ENCODE measurements around the gene HOXD3.

Gene HOXD3

GRCh38 chr2:176147800-176148496 is 9.2 kb upstream of the HOXD3 start:
- in situ Hi-C loops (cut with MboI; ENCODE audit: low sequenced_read_pairs): loop anchor here (10.0 to 25.0 kb wide), 4 partner anchors 314 to 1164 kb away; no protein-coding TSS in a partner anchor

- in situ Hi-C loops (cut with MboI; ENCODE audit: low sequenced_read_pairs): loop anchor here (10.0 to 25.0 kb wide), 4 partner anchors 313 to 1163 kb away; no protein-coding TSS in a partner anchor
These were observed 8.2 kb upstream of the HOXD3 start for GRCh38 chr2:176148751-176149421.

GRCh38 chr2:176149481-176149938 is 7.6 kb upstream of the HOXD3 start:
- in situ Hi-C loops (cut with MboI; ENCODE audit: low sequenced_read_pairs): loop anchor here (10.0 to 25.0 kb wide), 4 partner anchors 313 to 1163 kb away; no protein-coding TSS in a partner anchor

GRCh38 chr2:176149939-176150583 is 7.0 kb upstream of the HOXD3 start:
- in situ Hi-C loops (cut with MboI; ENCODE audit: low sequenced_read_pairs): loop anchor here (10.0 to 25.0 kb wide), 4 partner anchors 312 to 1162 kb away; no protein-coding TSS in a partner anchor

GRCh38 chr2:176150584-176151441 is 6.3 kb upstream of the HOXD3 start:
- in situ Hi-C loops (cut with MboI; ENCODE audit: low sequenced_read_pairs): no loop called here

GRCh38 chr2:176151442-176152287 is 5.4 kb upstream of the HOXD3 start, which contains the start of gene HOXD4:
Gene HOXD4 (plus strand): TSS chr2:176151550. CDS start chr2:176151634, 84 bp downstream.
- in situ Hi-C loops (cut with MboI; ENCODE audit: low sequenced_read_pairs): no loop called here

GRCh38 chr2:176152350-176153181 is 4.5 kb upstream of the HOXD3 start:
- in situ Hi-C loops (cut with MboI; ENCODE audit: low sequenced_read_pairs): no loop called here

GRCh38 chr2:176154576-176155252 is 2.4 kb upstream of the HOXD3 start:
- in situ Hi-C loops (cut with MboI; ENCODE audit: low sequenced_read_pairs): no loop called here

- in situ Hi-C loops (cut with MboI; ENCODE audit: low sequenced_read_pairs): no loop called here
These were observed 1.6 kb upstream of the HOXD3 start for GRCh38 chr2:176155356-176156044.

GRCh38 chr2:176156301-176156806 is 753 bp upstream of the HOXD3 start:
- in situ Hi-C loops (cut with MboI; ENCODE audit: low sequenced_read_pairs): no loop called here

GRCh38 chr2:176157499-176158185 is 535 bp downstream of the HOXD3 start:
- in situ Hi-C loops (cut with MboI; ENCODE audit: low sequenced_read_pairs): no loop called here

- in situ Hi-C loops (cut with MboI; ENCODE audit: low sequenced_read_pairs): no loop called here
These were observed 1.1 kb downstream of the HOXD3 start for GRCh38 chr2:176158186-176158591.

GRCh38 chr2:176158855-176159662 is 2.0 kb downstream of the HOXD3 start:
- in situ Hi-C loops (cut with MboI; ENCODE audit: low sequenced_read_pairs): no loop called here

- in situ Hi-C loops (cut with MboI; ENCODE audit: low sequenced_read_pairs): no loop called here
These were observed 2.6 kb downstream of the HOXD3 start for GRCh38 chr2:176159663-176160250.

GRCh38 chr2:176160251-176160985 is 3.3 kb downstream of the HOXD3 start:
- in situ Hi-C loops (cut with MboI; ENCODE audit: low sequenced_read_pairs): no loop called here

Measured in HL-60/S4 (cell line).